HG03432 (cell line): ENCODE results near the gene MMS19.

Experiments used
- ATAC-seq: cut with Tn5 transposase; IDR thresholded peaks from one replicate; pipeline ENCODE4 v1.9.1; 2021; ENCODE audit warnings: mild to moderate bottlenecking, moderate library complexity; ENCODE audit not compliant: unreplicated experiment

MMS19 gene

DNA sequence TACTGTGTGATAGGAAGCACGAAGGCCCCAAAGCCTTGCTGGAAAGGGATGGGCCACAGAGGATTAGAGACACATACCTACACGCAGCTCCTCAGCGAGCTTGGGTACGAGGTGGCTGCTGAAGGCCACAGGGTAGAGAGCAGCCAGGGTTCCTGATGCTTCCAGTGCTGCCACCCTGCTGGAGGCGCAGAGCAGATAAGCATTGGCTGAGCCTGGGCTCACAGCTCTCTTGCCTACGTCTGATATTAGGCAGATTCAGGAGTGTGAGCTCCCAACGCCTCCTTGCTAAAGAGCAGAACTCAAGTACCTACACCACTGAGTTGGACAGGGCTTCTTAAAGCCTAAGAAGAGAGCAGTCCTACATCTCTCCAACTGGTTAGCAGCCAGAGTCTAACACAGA lies 32.2 kb downstream of the MMS19 start:
- no peak for ATAC-seq

DNA sequence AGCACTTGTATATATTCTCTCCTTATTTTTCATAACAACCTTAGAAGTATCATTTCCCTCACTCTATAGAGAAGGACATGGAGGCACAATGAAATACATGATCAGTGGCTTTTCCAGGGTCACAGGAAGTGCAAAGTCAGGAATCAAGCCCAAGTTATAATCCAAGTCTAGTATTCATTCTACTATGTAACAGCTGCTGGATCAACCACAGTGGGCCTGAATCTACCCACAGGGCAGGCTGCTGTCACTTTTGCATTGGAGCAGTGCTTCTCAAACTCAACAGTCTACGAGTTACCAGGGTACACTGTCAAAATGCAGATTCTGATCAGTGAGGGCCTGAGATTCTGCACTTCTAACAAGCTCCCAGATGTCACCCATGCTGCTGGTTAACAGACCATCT lies 34.0 kb downstream of the MMS19 start:
- no peak for ATAC-seq

DNA sequence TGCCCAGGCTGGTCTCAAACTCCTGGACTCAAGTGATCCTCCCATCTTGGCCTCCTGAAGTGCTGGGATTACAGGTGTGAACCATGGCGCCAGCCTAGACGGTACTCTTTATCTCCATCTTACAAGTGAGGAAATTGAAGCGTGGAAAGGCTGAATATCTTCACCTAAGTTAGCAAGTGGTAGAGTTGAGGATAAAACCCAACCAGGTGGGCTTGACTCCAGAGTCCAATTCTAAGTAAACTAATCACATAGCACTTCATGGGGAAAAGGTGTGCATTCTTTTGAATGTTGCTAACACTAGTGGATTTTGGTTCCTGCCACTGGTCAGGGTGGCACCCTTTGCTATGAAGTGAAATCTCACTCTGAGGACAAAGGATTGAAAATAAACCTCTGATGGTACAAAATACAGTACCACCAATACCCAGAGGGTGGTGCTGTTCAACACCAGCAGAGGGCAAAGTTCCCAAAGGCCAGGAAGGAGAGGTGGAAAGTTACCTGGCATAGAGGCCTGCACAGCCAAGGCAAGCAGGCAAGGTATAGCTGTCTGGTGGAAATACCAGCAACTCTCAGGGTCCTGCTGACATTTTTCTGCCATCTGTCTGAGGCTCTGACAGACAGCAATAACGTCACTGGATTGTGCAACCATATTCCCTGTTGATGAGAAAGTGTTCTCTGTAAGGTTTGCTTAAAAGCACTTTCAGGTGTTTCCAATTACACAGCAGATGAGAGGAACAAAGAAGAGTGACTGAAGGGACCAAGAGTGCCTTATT lies 34.7 kb downstream of the MMS19 start:
- no peak for ATAC-seq

DNA sequence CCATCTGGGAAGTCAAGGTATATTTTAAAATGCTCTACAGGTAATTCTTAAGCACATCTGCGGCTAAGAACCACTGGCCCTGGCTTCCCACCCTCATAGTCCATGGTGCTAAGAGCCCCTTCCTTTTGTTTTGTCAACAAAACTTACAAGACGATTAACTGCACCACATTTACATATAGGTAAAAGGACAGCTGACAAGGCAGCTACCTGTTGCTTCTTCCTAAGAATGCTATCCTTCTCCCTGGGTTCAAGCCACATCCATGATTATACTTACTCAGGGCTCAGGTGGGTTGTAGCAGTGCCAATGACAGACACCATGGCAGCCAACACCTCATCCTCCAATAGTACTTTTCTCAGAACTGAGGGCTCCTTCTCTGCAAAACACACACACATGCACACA lies 35.9 kb downstream of the MMS19 start:
- no peak for ATAC-seq

DNA sequence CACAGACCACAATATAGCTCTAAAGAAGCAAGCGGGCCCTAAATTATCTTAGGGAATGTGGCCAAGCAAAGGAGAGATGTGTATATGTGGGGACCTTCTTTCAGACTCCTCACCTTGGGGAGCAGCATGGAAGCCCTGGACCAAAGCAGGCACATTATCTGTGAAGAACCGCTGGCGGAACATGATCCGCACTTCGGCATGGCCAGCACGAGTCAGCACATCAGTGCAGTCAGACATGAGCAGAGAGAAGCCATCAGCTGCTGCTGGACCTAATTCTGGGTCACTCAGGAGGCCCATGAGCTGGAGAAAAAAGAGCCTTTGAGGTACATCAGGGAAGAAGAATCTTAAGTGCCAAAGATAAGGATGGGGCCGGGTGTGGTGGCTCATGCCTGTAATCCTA lies 38.3 kb downstream of the MMS19 start:
- ATAC-seq = no peak

DNA sequence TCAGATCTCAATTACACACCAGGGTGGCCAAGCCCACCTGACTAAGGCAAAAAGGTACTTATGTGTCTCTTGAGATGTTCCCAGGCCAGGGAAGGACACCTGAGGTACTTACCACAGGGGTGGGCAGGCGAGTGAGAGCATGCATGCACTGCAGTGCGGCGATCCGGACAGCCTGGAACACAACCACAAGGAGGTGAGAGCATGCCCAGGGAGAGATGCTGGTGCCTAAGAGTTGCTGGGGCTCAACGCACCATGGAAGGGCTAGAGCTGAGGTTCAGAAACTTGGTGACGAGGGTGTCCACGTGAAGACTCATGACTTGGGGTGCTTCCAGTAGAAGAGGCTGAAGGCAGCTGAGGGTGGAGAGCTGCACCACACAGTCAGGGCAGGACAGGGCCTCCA lies 39.1 kb downstream of the MMS19 start:
- no peak for ATAC-seq

DNA sequence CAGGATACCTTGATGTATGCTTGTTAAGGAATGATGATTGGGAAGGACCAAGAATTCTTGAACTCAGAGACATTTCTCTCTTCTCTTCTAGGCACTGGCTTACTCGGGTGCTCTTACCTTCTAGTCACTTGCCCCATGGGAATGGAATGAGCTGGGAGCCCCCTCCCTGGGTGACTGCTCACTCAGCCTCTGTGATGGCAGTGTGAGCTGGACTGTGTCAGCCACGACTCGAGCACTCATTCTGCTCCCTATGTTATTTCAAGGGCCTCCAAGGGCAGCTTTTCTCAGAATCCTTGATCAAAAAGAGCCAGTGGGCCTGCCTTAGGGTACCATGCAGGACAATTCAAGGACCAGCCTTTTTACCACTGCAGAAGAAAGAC lies 41.5 kb downstream of the MMS19 start:
- no peak for ATAC-seq

DNA sequence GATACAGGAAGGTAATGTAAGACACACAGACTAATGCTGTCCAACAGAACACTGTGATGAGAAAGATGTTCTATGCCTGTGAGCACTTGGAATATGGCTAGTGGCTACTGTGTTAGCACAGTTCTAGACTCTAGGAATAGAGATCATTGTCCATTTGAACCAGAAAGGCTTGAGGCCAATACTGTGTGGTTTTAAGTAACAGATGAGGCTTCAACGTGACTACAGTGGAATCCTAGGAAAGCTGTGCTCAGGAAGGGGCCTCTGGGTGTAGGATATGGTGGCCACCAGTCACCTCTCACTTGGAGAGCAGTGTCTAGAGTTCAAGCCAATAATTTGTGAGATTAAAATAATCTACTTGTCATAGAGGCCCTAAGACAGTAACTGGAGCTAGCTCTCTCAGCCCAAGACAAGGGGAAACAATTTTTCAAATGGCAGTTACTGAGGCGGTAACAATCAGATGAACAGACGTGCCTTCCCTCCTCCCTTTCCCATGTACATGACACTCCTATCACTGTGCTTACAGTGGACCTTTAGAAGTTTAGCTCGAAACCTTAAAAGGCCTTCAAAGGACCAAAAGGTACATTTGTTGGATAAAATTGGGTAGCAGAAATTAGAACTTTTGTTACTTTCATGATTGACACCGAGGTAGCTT lies 42.1 kb downstream of the MMS19 start:
- no peak for ATAC-seq

DNA sequence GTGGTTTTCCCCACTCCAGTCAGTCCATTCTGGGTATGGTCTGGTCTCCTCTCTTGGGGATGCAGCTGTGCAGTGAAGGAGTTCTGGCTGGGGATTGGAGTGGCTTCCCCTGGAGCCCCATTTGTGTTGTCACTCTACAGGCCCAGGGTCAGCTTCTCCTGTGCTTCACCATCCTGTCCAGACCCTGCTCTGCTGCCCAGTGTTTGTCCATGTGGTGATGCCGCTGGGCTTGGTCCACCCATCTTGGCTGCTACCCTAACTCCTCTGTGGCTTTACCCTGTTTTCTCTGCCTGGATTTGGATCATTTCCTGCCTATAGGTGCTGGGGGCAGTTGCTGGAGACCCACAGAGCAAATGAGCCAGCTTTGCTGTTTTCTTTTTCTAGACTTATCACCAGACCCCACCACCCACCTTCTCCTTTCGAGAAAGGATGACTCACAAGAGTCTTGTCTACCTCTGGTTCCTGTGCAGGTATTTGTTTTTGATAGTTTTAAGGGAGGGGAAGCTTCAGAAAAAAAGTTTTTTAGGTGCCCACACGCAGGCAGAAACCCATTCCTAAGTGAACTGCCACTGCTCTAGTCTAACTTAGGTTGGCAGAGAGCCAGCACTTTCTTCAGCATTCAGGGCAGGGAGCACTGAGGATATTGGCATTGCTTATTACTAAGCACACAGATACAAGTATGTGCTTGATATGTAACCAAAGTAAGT lies 43.7 kb downstream of the MMS19 start:
- no peak for ATAC-seq

DNA sequence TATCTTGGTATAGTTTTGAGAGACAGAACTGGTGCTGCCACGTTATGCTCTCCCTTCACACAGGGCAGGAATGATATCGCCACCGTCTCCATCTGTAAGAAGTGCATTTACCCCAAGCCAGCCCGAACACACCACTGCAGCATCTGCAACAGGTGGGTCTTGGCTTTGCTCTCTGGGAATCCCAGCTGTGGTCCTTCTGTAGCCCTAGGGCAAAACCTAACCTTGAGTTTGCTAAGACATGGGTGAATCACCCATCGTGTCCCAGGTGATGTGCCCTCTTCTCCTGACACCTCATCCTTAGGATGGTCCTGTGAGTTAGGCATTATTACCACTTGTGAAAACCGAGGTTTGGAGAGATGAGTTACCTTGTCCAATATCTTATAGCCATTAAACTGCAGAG lies 45.9 kb downstream of the MMS19 start:
- no peak for ATAC-seq

DNA sequence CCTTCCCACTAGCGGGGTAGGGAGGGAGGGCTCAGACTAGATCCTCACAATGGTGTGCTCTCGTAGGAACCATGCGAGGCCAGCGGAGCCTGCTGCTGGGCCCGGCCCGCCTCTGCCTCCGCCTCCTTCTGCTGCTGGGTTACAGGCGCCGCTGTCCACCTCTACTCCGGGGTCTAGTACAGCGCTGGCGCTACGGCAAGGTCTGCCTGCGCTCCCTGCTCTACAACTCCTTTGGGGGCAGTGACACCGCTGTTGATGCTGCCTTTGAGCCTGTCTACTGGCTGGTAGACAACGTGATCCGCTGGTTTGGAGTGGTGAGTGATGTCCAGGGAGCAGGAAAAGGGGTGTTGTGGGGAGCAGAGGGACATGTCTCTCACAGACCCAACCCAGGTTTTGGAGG lies 46.6 kb downstream of the MMS19 start:
- ATAC-seq = no peak

DNA sequence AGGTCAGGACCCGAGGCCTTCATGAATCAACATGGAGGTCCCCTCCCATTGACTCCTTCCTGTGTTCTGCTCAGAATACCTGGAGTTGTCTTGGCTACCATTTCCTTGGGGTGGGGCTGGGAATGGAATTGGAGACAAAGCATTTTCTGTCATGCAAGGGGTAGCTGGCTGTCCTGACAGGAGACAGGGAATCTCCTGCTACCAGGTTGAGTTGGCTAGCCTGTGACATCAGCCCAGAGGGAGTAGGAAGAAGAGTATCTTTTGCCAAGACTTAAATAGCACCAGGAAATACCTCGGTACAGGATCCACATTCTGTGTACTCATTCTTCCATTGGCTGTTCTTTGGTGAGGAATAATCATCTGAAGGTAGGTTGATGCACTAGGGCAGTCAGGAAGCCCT lies 47.4 kb downstream of the MMS19 start:
- no peak for ATAC-seq

DNA sequence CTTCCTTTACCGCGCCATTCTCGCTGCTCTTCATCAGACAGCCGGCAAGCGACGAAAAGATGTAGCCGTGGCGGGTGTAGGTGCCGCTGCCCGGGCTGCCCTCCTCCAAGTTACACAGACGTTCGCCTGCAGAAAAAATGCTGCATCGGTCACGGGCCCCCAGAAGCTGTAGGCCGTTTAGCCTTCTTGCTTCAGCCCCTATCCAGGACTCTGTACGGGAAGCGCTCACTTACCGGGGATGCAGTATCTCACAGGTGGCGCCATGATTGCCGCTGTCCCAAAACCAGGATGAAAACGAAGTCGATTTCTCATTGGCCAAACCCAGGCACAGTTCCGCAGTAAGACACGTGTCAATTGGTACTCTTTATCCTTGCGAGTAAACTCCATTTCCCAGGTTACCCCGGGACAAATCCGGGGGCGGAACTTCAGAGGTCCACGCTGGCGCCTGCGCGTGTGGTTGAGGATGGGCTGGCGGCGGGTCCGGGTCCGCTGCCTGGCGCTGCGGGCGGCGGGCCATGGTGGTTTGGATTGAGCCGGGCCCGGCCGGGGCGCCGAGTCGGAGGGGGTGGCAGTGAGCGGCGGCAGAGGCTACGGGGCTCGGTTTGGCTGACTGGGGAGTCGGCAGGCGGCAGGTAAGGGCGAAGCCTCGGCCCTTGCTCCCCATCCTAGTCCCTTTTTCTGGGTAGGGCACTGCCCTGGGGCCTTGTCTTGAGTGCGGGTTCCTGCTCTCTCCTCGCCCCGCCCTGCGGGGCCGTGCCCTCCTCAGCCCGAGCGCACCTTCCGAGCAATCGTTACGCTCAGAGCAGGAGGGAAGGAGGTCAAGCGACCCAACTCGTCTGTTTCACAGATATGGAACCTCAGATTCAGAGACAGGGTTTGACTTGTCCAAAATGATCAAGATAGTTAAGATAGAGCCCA lies 52.2 kb downstream of the MMS19 start, which contains the start of the genes EXOSC1 and ZDHHC16:
EXOSC1 (minus strand) TSS at position 285 of the 918 bp plus-strand sequence; CDS start at position 264, 21 bp downstream.
ZDHHC16 (plus strand) TSS at position 454 of the 918 bp plus-strand sequence. CDS start 5,501 bp downstream, outside the sequence.
- ATAC-seq = peak; percentile 96

DNA sequence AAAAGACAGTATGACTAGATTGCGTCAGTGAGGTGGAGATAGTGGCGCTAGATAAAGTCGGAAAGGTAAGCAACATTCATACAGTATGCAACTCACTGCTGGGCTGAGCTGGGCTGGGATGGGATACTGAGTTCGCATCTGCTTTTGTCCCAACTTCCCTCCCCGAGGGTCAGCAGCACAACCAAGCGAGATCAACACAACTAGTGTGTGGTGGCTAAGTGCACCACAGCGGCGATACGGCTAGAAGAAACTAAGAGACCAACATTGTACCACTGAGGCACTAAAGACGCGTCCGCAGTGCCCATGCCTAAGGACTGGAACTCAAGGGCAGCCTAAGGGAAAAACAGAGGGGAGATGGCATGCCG lies 52.9 kb downstream of the MMS19 start:
- ATAC-seq = no peak

DNA sequence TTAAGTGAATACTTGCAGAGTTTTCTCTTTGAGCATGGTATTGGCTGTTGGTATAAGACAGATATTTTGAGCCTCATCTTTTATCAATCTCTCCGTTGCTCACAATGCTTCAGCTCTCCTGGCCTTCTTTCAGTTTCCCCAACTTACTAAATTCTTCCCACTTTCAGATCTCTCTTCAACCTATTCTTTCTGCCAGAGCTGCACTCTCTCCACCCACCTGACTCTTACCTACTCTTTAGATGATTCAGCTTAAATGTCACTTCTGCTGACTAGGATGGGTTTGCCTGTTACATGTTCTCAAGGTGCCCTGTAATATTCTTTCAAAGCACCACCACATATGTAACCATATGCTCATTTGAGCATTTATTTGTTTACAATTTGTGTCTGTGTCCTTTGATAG lies 54.0 kb downstream of the MMS19 start:
- ATAC-seq = no peak

DNA sequence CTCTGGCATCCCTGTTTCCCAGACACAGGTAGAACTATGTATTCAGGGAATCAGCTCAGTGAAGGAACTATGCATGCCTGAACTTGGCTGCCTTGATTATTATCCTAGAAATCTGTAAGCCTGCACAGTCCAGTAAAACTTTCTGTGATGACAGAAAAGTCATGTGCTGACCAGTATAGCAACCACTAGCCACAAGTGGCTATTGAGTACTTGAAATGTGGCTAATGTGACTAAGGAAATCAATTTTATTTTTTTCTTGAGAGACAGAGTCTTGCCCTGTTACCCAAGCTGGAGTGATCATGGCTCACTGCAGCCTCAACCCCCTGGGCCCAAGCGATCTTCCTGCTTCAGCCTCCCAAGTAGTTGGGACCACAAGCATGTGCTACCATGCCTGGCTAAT lies 55.9 kb downstream of the MMS19 start:
- ATAC-seq = no peak

DNA sequence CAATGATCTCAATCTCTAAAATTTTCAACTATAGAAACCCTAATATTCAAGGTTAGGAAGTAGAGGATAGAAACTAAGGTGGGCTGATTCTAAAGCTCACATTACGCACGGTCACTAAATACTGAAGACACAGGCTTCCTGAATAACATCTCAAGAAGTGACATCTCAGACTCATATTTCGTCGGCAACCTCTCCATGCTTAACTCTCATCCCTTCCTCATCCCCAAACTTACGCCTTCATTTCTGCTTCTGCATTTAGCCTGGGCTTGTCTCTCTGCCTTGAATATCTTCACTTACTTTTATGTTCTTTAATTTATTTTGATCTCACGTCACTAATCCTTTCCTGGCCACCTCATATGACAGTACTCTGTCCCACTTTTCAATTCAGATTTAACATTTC lies 63.0 kb downstream of the MMS19 start:
- ATAC-seq = no peak

DNA sequence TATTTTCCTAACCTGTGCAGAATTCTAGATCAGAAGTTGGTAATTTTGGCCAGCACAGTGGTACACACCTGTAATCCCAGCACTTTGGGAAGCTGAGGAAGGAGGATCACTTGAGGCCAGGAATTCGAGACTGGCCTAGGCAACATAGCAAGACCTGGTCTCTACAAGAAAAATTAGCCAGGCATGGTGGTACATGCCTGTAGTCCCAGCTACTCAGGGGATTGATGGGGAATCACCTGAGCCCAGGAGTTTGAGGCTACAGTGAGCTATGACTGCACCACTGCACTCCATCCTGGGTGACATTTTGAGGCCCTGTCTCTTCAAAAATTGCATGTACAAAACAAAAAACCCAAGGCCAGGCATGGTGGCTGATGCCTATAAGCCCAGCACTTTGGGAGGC lies 63.7 kb downstream of the MMS19 start:
- ATAC-seq = no peak

DNA sequence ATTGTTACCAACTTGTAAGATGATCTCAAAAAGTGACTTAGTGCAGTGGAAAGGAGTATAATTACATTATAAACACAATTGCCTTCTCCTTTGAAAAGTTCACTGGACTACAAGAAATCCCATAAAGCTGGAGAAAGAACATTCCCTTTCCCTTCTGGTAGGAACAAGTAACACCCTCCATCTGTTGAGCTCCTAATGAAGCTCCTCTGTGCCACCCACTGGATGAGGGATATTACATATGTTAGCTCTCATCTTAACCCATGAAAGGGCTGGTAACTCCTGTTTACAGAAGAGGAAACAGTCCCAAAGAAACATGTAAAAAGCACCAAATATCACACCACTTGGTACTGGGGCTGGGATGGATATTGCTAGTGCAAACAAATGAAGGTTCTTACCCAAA lies 64.2 kb downstream of the MMS19 start:
- ATAC-seq = no peak

DNA sequence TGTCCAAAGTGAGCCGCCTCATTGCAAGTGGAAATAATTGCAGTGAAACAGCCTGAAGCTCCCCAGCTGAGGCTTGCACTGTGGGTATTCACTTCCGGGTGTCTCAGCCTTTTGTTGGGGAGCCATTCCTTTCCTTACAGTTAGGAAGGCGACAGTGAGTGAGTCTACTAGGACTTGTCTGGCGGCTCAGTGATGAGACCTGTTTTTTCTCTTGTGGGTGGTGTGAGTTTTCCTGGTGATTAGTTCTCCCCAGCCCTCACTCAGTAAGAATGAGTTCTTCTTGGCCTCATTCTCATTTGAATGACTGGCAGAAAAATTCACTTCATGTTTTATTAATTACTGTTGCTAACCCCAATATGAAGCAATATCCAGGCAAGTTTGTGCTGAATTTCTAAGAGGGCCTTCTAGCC lies 69.6 kb downstream of the MMS19 start:
- no peak for ATAC-seq
